HG03521 (cell line): Measurements from ENCODE around the gene ATF4.
"Not testable (repeated sequence)": the region's sequence is repeated elsewhere in the genome, so short reads cannot be mapped to it uniquely, and the experiment has no call there.

Experiments used
- ATAC-seq: cut with Tn5 transposase; IDR thresholded peaks from one replicate; pipeline ENCODE4 v1.9.1; 2021; ENCODE audit warnings: mild to moderate bottlenecking, moderate library complexity; ENCODE audit not compliant: unreplicated experiment

Gene ATF4

GRCh38 chr22:39510529-39511149, 9.7 kb upstream of the ATF4 start:
- no peak for ATAC-seq

GRCh38 chr22:39511226-39511625, 9.1 kb upstream of the ATF4 start:
- ATAC-seq: no peak

GRCh38 chr22:39512026-39512425, 8.3 kb upstream of the ATF4 start:
- no peak for ATAC-seq

- ATAC-seq: no peak
Measured at GRCh38 chr22:39513791-39514190, 6.6 kb upstream of the ATF4 start.

GRCh38 chr22:39514373-39514973, 5.9 kb upstream of the ATF4 start:
- no peak for ATAC-seq

GRCh38 chr22:39515266-39516050, 4.9 kb upstream of the ATF4 start:
- ATAC-seq: no peak

- no peak for ATAC-seq
Measured at GRCh38 chr22:39517470-39517869, 2.9 kb upstream of the ATF4 start.

- ATAC-seq: no peak
Measured at GRCh38 chr22:39518144-39518786, 2.1 kb upstream of the ATF4 start.

GRCh38 chr22:39518996-39519680, 1.2 kb upstream of the ATF4 start:
- ATAC-seq: no peak

GRCh38 chr22:39519681-39520225, 609 bp upstream of the ATF4 start:
- peak; percentile 68 for ATAC-seq

- ATAC-seq: not testable (repeated sequence)
Measured at GRCh38 chr22:39521106-39521885, 934 bp downstream of the ATF4 start.

- not testable (repeated sequence) for ATAC-seq
Measured at GRCh38 chr22:39522091-39522490, 1.7 kb downstream of the ATF4 start.

- ATAC-seq: no peak
Measured at GRCh38 chr22:39522567-39523300, 2.4 kb downstream of the ATF4 start.

GRCh38 chr22:39524089-39524752, 3.9 kb downstream of the ATF4 start:
- ATAC-seq: no peak

GRCh38 chr22:39524753-39525657, 4.6 kb downstream of the ATF4 start:
- no peak for ATAC-seq

- no peak for ATAC-seq
Measured at GRCh38 chr22:39525658-39525975, 5.3 kb downstream of the ATF4 start.

- ATAC-seq: no peak
Measured at GRCh38 chr22:39526736-39527171, 6.4 kb downstream of the ATF4 start.

- ATAC-seq: no peak
Measured at GRCh38 chr22:39527481-39527961, 7.2 kb downstream of the ATF4 start.
